H1 (cell line): ENCODE data around the gene NMUR1. TPM values are rescaled to one million over a fixed set of nuclear protein-coding genes. Genes with fewer than 3 reads are reported as not detected.

ENCODE experiments used
- CTCF ChIA-PET: fragments of 300-600 bp; sonication (Branson Sonifier 250); formaldehyde crosslinking; loops from one replicate; lab custom pipeline; 2021; ENCODE audit not compliant: partially characterized antibody; lab: Charles Lee
- POLR2A ChIA-PET: fragments of 300-600 bp; sonication (Branson Sonifier 250); formaldehyde crosslinking; loops from one replicate; lab custom pipeline; 2021; ENCODE audit warnings: inconsistent platforms; ENCODE audit not compliant: partially characterized antibody; lab: Charles Lee
- DNase-seq, 2 experiments: peaks; one replicate each; pipeline versions ENCODE4 v3.0.0 to v3.0.0-alpha.2; 2010 to 2022; ENCODE audit warnings: low spot score in 2 of 2, low read depth in 1 of 2, mixed read lengths in 1 of 2
- FAIRE-seq: peaks from 2 replicates; lab custom pipeline; 2011; peaks lifted over from hg19 to GRCh38; lab: Jason Lieb, UNC
- H2AFZ ChIP-seq: 2 replicates; pipeline ENCODE4 v1.8.1; 2012; ENCODE audit warnings: low read length, inconsistent platforms
- H2AK5ac ChIP-seq: 2 replicates; pipeline ENCODE4 v1.6.1; 2013; ENCODE audit warnings: low read depth, low read length
- H2BK120ac ChIP-seq: replicated peaks from 2 replicates; pipeline ENCODE3; 2013; ENCODE audit warnings: low read depth, low read length, inconsistent platforms
- H2BK12ac ChIP-seq: 2 replicates; pipeline ENCODE4 v1.6.1; 2013; ENCODE audit warnings: low read depth, low read length
- H2BK15ac ChIP-seq: 2 replicates; pipeline ENCODE4 v1.6.1; 2013; ENCODE audit warnings: low read length
- H2BK20ac ChIP-seq: 2 replicates; pipeline ENCODE4 v1.6.1; 2013; ENCODE audit warnings: low read length
- H2BK5ac ChIP-seq: 2 replicates; pipeline ENCODE4 v1.6.1; 2013; ENCODE audit warnings: low read depth, low read length
- H3K14ac ChIP-seq: 2 replicates; pipeline ENCODE4 v1.6.1; 2013; ENCODE audit warnings: inconsistent platforms; ENCODE audit not compliant: insufficient read length
- H3K18ac ChIP-seq: 2 replicates; pipeline ENCODE4 v1.6.1; 2013; ENCODE audit warnings: low read length; ENCODE audit errors: extremely low read depth
- H3K23ac ChIP-seq: 2 replicates; pipeline ENCODE4 v1.6.1; 2013; ENCODE audit warnings: inconsistent platforms; ENCODE audit not compliant: insufficient read length
- H3K23me2 ChIP-seq: 2 replicates; pipeline ENCODE4 v1.6.1; 2013; ENCODE audit warnings: low read depth, low read length
- H3K27ac ChIP-seq: 2 replicates; pipeline ENCODE4 v1.6.1; 2011; ENCODE audit warnings: low read depth, low read length, inconsistent platforms
- H3K27me3 ChIP-seq, 4 experiments: replicated peaks in 1 of 4; 1 replicate in 1 of 4; 2 replicates in 3 of 4; pipeline versions ENCODE4 v1.6.1 to v1.8.1; 2011 to 2013; ENCODE audit warnings: low read length in 3 of 4, mild to moderate bottlenecking in 3 of 4, inconsistent platforms in 2 of 4, mixed read lengths in 2 of 4, moderate library complexity in 1 of 4; ENCODE audit not compliant: control insufficient read depth in 3 of 4, insufficient read depth in 3 of 4; ENCODE audit errors: extremely low read depth in 1 of 4
- H3K36me3 ChIP-seq, 4 experiments: 2 replicates each; pipeline versions ENCODE4 v1.6.1 to v1.8.1; 2011 to 2013; ENCODE audit warnings: mild to moderate bottlenecking in 4 of 4, low read length in 3 of 4, moderate library complexity in 2 of 4, control low read depth in 1 of 4, inconsistent platforms in 1 of 4; ENCODE audit not compliant: insufficient read depth in 4 of 4, control insufficient read depth in 2 of 4
- H3K4ac ChIP-seq: replicated peaks from 2 replicates; pipeline ENCODE3; 2013; ENCODE audit warnings: low read length, low read depth, mixed read lengths, inconsistent platforms; ENCODE audit not compliant: insufficient read length
- H3K4me1 ChIP-seq, 4 experiments: replicated peaks in 1 of 4; 1 replicate in 1 of 4; 2 replicates in 3 of 4; pipeline versions ENCODE4 v1.6.1 to v1.8.1; 2011 to 2013; ENCODE audit warnings: low read length in 3 of 4, inconsistent platforms in 2 of 4, mixed read lengths in 1 of 4; ENCODE audit not compliant: insufficient read depth in 4 of 4, control insufficient read depth in 3 of 4
- H3K4me2 ChIP-seq, 2 experiments: 2 replicates each; pipeline versions ENCODE4 v1.6.1 to v1.8.1; 2011 to 2013; ENCODE audit warnings: low read depth in 2 of 2, low read length in 2 of 2, control low read depth in 1 of 2, inconsistent platforms in 1 of 2, mild to moderate bottlenecking in 1 of 2; ENCODE audit not compliant: insufficient read depth in 1 of 2
- H3K4me3 ChIP-seq, 4 experiments: fragments of 200-600, 300-600 bp in 1 of 4; sonication (generic), shearing (Covaris generic), sonication (Bioruptor Twin) in 1 of 4; 2 replicates each; pipeline versions ENCODE4 v1.5.1 to v1.8.1; 2011 to 2016; ENCODE audit warnings: low read length in 4 of 4, low read depth in 3 of 4, control low read depth in 2 of 4, inconsistent platforms in 2 of 4, mild to moderate bottlenecking in 2 of 4, mixed read lengths in 1 of 4, moderate library complexity in 1 of 4; ENCODE audit not compliant: insufficient read depth in 2 of 4; ENCODE audit errors: extremely low read depth in 1 of 4
- H3K56ac ChIP-seq: replicated peaks from 2 replicates; pipeline ENCODE3; 2013; ENCODE audit warnings: low read depth, mild to moderate bottlenecking, mixed read lengths, low read length, inconsistent platforms; ENCODE audit not compliant: insufficient read length
- H3K79me1 ChIP-seq: 2 replicates; pipeline ENCODE4 v1.6.1; 2013; ENCODE audit warnings: low read depth, low read length, control low read depth
- H3K79me2 ChIP-seq, 2 experiments: 2 replicates each; pipeline versions ENCODE4 v1.6.1 to v1.8.1; 2012 to 2013; ENCODE audit warnings: low read length in 2 of 2, mild to moderate bottlenecking in 2 of 2, inconsistent platforms in 1 of 2; ENCODE audit not compliant: insufficient read depth in 2 of 2, control insufficient read depth in 1 of 2
- H3K9ac ChIP-seq, 4 experiments: replicated peaks in 1 of 4; 1 replicate in 1 of 4; 2 replicates in 3 of 4; pipeline versions ENCODE4 v1.6.1 to v1.8.1; 2011 to 2013; ENCODE audit warnings: low read depth in 3 of 4, low read length in 3 of 4, control low read depth in 2 of 4, mild to moderate bottlenecking in 2 of 4, moderate library complexity in 2 of 4, inconsistent platforms in 1 of 4; ENCODE audit errors: extremely low read depth in 1 of 4
- H3K9me3 ChIP-seq, 2 experiments: 2 replicates each; pipeline versions ENCODE4 v1.6.1 to v1.8.1; 2012 to 2013; ENCODE audit warnings: mild to moderate bottlenecking in 2 of 2, moderate library complexity in 2 of 2, control low read depth in 1 of 2, inconsistent platforms in 1 of 2, low read depth in 1 of 2, low read length in 1 of 2, mixed read lengths in 1 of 2; ENCODE audit not compliant: insufficient read depth in 2 of 2
- H4K20me1 ChIP-seq, 2 experiments: replicated peaks in 1 of 2; 2 replicates each; pipeline versions ENCODE3 to v1.8.1; 2011 to 2013; ENCODE audit warnings: inconsistent platforms in 2 of 2, low read length in 2 of 2, mild to moderate bottlenecking in 1 of 2; ENCODE audit not compliant: insufficient read depth in 2 of 2, control insufficient read depth in 1 of 2
- H4K5ac ChIP-seq: 2 replicates; pipeline ENCODE4 v1.6.1; 2013; ENCODE audit warnings: low read length, low read depth, mixed read lengths, inconsistent platforms; ENCODE audit not compliant: insufficient read length
- H4K8ac ChIP-seq: 2 replicates; pipeline ENCODE4 v1.8.0; 2013; ENCODE audit warnings: mild to moderate bottlenecking, moderate library complexity, low read length, inconsistent platforms; ENCODE audit not compliant: insufficient read depth; ENCODE audit errors: extremely low read depth
- H4K91ac ChIP-seq: replicated peaks from 2 replicates; pipeline ENCODE3; 2013; ENCODE audit warnings: low read length, mixed read lengths, inconsistent platforms; ENCODE audit not compliant: insufficient read length
- BACH1 ChIP-seq: IDR thresholded peaks from 2 replicates; pipeline ENCODE4 v1.6.1; 2012; ENCODE audit warnings: low read length, improper control_type of control experiment
- BRCA1 ChIP-seq: IDR thresholded peaks from 2 replicates; pipeline ENCODE4 v1.6.1; 2012; ENCODE audit warnings: low read depth, low read length, improper control_type of control experiment
- CHD1 ChIP-seq: IDR thresholded peaks from 2 replicates; pipeline ENCODE4 v1.6.1; 2012; ENCODE audit warnings: low read depth, low read length, improper control_type of control experiment
- CHD2 ChIP-seq: IDR thresholded peaks from 2 replicates; pipeline ENCODE4 v1.6.1; 2012; ENCODE audit warnings: low read length, improper control_type of control experiment
- E2F6 ChIP-seq: IDR thresholded peaks from 2 replicates; pipeline ENCODE4 v1.6.1; 2012; ENCODE audit warnings: inconsistent platforms
- EP300 ChIP-seq, 2 experiments: IDR thresholded peaks; 1 replicate in 1 of 2; 2 replicates in 1 of 2; pipeline ENCODE4 v1.6.1; 2011 to 2012; ENCODE audit warnings: low read depth in 2 of 2, low read length in 2 of 2, mild to moderate bottlenecking in 2 of 2, borderline replicate concordance in 1 of 2, inconsistent platforms in 1 of 2, moderate library complexity in 1 of 2
- GABPA ChIP-seq: IDR thresholded peaks from 2 replicates; pipeline ENCODE4 v1.6.1; 2011; ENCODE audit warnings: mild to moderate bottlenecking, low read length, moderate library complexity, borderline replicate concordance; ENCODE audit not compliant: insufficient read depth
- HDAC2 ChIP-seq, 2 experiments: fragments of 300-600 bp in 1 of 2; sonication (generic) in 1 of 2; IDR thresholded peaks; 2 replicates each; pipeline ENCODE4 v1.6.1; 2011 to 2012; ENCODE audit warnings: low read depth in 2 of 2, low read length in 2 of 2, mild to moderate bottlenecking in 2 of 2, moderate library complexity in 2 of 2, borderline replicate concordance in 1 of 2, inconsistent platforms in 1 of 2
- RNF2 ChIP-seq: fragments of 200-900, 300-1000 bp; sonication (generic); IDR thresholded peaks from 2 replicates; pipeline ENCODE4 v1.7.1; 2016; ENCODE audit warnings: borderline replicate concordance, low read depth, mild to moderate bottlenecking, antibody characterized with exemption, low read length; ENCODE audit not compliant: poor library complexity, severe bottlenecking; ENCODE audit errors: missing control alignments
- SIX5 ChIP-seq: IDR thresholded peaks from 2 replicates; pipeline ENCODE4 v1.6.1; 2011; ENCODE audit warnings: mild to moderate bottlenecking, low read depth, low read length
- TCF12 ChIP-seq: IDR thresholded peaks from 2 replicates; pipeline ENCODE4 v1.6.1; 2011; ENCODE audit warnings: low read depth, mild to moderate bottlenecking, low read length
- WGBS, 2 experiments: shearing (Covaris generic) in 1 of 2; methylation state at CpG; one replicate each; pipeline versions ENCODE4 v1.1.6 to v1.1.7; 2013 to 2015; ENCODE audit warnings: low lambda C conversion rate in 2 of 2, mixed read lengths in 2 of 2, inconsistent platforms in 1 of 2, low coverage in 1 of 2, missing lambda C conversion rate in 1 of 2; ENCODE audit not compliant: insufficient replicate concordance in 2 of 2, insufficient coverage in 1 of 2, insufficient read length in 1 of 2; ENCODE audit errors: extremely low coverage in 1 of 2, missing lambda C conversion rate in 1 of 2; 5-methylcytosine and 5-hydroxymethylcytosine counted together
- polyA plus RNA-seq, 7 experiments: library from polyadenylated mRNA; depleted of rRNA in 3 of 7; stranded (reverse) in 5 of 7; unstranded in 2 of 7; fragments of >200 nt in 5 of 7; fragments of 200-250 nt in 2 of 7; gene quantifications; 1 replicate in 5 of 7; 2 replicates in 1 of 7; 4 replicates in 1 of 7; pipeline versions ENCODE4 v1.2.1 to v1.2.3, GENCODE V29; 2011 to 2013; ENCODE audit warnings: missing spikeins in 2 of 7, mixed read lengths in 2 of 7
- total RNA-seq: library from RNA; stranded (reverse); fragmentation: NEBNext Ultra II Directional; extraction: Animal tissue kit (Norgen Biotek cat#: 25700); gene quantifications from 2 replicates; pipeline ENCODE4 v1.2.1, GENCODE V29; 2021

NMUR1 gene
- total and polyA plus RNA-seq, 2 of the 8 experiments (the other 6 are each of a cell fraction or from before 2014, with no cell fraction given): 0.56 to 1.5 TPM

GRCh38 chr2:231524477-231525247 lies 5.6 kb downstream of the NMUR1 start:
- H2AFZ ChIP-seq: no peak overlapping the region
- H3K9me3 ChIP-seq: no peaks in the 10 kb centered on the region
- H3K79me2 ChIP-seq: no peaks in the 10 kb centered on the region
- H3K36me3 ChIP-seq: no peaks in the 10 kb centered on the region
- peaks cover 0 to 4% (median 2%) of the 10 kb centered on the region in 4 experiments; a peak in 1 of 7 replicates for H3K4me1 ChIP-seq
- 93% methylated on average over 16 of the region's 16 CpGs; no CpG with 5 or more reads in 1 of the 2 experiments for WGBS, 2 experiments
- H3K4me3 ChIP-seq: no peak overlapping the region
- H3K56ac ChIP-seq: no peak overlapping the region
- ChIA-PET CTCF (interaction anchor here (0.9 to 2.1 kb wide), 3 partner anchors 16 to 50 kb away, joined by 3 to 8 read pairs (median 3); no protein-coding TSS in a partner anchor), POLR2A (interaction anchor here (0.5 to 1.8 kb wide), 2 partner anchors 10 to 657 kb away, joined by 3 to 6 read pairs; no protein-coding TSS in a partner anchor)
- no peak overlapping the region for H3K4me2 ChIP-seq
- H3K23me2 ChIP-seq: no peaks in the 10 kb centered on the region; the same call in 1 of the 2 replicates
- no peak overlapping the region for H3K23ac ChIP-seq
- no peak overlapping the region for H2BK5ac ChIP-seq
- no peak overlapping the region for H3K27ac ChIP-seq
- H2AK5ac ChIP-seq: no peak overlapping the region
- no peak overlapping the region for H2BK120ac ChIP-seq
- H3K79me1 ChIP-seq: no peaks in the 10 kb centered on the region
- H4K20me1 ChIP-seq: no peaks in the 10 kb centered on the region
- H4K5ac ChIP-seq: no peak overlapping the region
- peak overlapping the region; percentile 35; the same call in 1 of the 2 replicates for H4K8ac ChIP-seq
- no peak overlapping the region for H2BK12ac ChIP-seq
- H3K18ac ChIP-seq: no peak overlapping the region
- no peak for FAIRE-seq
- no peak for DNase-seq
- no peak overlapping the region for H2BK15ac ChIP-seq
- peaks cover 0 to 6% (median 4%) of the 10 kb centered on the region in 4 experiments; a peak in 5 of 7 replicates for H3K27me3 ChIP-seq
- no peak overlapping the region for H2BK20ac ChIP-seq
- H3K14ac ChIP-seq: no peak overlapping the region
- no peak overlapping the region for H3K4ac ChIP-seq
- H3K9ac ChIP-seq: no peak overlapping the region
- no peak overlapping the region for H4K91ac ChIP-seq
- TF ChIP-seq GABPA (no peak), TCF12 (no peak), E2F6 (no peak), HDAC2 (IDR thresholded peaks at IDR 0.05; ENCODE audit: borderline replicate concordance in 1 of 2, low read depth in 2 of 2, low read length in 2 of 2) (no peak), CHD1 (no peak), CHD2 (no peak), SIX5 (no peak), EP300 (IDR thresholded peaks at IDR 0.05; ENCODE audit: borderline replicate concordance in 1 of 2, low read depth in 2 of 2, low read length in 2 of 2) (no peak), RNF2 (no peak), BRCA1 (no peak), BACH1 (no peak)
